Measurements from ENCODE around the gene PRKCB.

PRKCB gene

GRCh38 chr16:24052329-24053098, 216.7 kb downstream of the PRKCB start:
- DNase-seq, result no peak

DNA sequence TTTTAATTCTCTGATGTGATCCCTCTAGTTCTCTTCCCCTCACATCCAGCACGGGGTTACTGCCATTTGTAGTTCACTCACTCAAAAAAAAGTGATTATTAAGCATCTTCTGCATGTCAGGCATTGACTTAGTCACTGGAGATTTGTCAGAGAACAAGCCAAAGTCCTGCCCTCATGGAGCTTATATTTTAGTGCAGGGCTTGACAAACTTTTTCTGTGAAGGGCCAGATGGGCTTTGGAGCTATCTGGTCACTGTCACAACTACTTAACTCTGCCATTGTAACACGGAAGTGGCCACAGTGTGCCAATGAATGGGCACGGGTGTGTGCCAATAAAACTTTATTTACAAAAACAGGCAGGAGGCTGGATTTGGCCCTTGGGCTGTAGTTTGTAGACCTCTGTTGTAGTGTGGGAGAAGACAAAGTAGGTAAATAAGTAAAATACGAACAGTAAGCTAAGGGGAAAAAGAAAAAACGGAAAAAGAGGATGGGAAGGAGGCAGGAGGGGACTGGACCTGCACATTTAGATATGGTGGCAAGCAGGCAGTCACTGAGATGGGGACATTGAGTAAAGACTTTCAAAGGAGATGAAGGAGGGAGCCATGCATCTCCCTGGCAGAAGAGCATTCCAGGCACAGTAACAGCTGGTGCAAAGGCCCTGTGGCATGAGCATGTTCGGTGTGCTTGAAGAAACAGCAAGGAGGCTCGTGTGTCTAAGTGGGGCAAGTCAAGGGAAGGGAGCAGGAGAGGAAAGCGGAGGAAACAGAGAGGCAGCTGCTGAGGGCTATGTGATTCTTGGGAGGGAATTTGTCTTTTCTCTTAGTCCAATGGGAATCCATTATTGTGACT, 217.5 kb downstream of the PRKCB start:
- DNase-seq, result no peak

GRCh38 chr16:24054741-24055491, 219.1 kb downstream of the PRKCB start:
- no peak for DNase-seq

GRCh38 chr16:24062270-24062817, 226.6 kb downstream of the PRKCB start:
- DNase-seq, result no peak

GRCh38 chr16:24069036-24069590, 233.3 kb downstream of the PRKCB start:
- DNase-seq, result no peak

DNA sequence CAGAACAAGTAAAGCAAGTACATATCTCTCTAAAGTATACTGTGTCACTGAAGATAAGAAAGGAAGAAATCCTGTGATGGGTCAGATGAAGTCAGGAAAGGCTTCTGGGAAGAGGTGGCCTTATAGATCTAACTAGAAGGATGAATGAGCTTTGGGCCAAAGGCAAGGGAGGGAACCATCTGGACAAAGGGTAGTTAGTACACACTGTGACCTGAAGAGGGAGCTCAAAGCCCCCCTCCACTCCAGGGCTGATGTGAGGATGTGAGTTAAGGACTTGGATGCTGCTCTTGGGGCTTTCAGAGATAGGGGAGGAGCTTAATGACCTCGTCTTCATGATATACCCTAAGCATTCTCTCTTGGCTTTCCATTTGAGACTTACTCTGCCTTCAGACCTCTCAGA, 235.1 kb downstream of the PRKCB start:
- peak; percentile 4 for DNase-seq

GRCh38 chr16:24071666-24072360, 236.0 kb downstream of the PRKCB start:
- DNase-seq, result no peak

DNA sequence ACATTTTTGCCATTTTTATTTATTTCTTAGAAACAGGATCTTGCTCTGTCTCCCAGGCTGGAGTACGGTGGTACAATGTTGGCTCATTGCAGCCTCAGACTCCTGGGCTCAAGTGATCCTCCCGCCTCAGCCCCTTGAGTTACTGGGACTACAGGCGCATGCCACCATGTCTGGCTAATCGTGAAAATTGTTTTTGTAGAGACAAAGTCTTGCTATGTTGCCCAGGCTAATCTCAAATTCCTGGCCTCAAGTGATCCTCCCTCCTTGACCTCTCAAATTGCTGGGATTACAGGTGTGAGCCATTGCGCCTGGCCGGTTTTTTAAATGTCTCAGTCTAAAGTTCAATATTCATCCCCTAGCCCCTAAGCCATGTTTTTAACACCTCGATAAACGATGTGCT, 237.5 kb downstream of the PRKCB start:
- no peak for DNase-seq

GRCh38 chr16:24074574-24074973, 238.8 kb downstream of the PRKCB start:
- no peak for DNase-seq

DNA sequence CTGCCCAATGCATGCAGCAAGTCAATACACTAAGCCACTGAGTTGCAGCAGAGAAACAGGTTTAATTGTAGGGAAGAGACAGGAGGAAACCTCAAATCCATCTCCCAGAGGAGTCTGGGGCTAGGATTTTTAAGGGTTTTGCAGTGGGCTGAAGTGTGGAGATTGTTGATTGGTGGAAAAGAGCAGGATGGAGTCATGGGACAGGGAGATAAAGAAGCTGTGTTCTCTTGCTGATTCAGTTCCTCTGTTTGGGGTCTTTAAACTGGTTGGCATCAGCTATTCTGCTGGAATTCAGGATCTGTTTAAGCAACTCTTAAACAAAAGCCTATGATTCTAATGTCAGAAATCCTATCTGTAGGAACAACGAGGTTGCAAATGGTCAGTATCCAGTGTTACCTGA, 239.5 kb downstream of the PRKCB start:
- no peak for DNase-seq

DNA sequence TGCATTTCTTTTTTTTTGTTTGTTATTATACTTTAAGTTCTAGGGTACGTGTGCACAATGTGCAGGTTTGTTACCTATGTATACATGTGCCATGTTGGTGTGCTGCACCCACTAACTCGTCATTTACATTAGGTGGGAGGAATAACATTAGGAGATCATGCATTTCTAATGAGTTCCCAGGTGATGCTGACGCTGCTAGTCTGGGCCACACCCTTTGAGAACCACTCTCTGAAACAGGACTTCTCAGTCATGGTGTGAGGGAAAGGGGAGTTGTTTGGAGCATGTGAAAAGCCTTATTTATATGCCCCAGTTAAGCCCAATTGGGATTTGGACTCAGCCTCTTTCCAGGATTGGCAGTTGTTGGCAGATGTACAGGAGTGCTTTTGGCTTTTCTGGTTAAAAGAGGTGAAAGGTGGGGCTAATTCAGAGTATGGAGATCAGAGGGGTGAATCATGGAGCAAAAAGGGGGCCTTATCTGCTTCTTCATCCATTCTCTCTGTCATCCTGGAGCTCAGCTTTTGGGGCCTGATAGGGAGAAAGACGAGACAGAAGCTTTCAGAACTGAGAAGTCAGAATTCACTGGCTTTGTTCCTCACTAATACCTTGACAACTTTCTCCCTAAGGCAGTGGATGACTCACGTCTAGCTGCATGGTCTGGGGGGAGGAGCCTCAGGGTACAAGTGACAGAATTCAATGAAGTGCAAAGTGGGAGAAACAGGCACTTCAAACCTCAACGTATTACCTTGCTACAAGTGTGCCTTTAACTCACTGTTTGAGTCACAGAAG, 240.3 kb downstream of the PRKCB start:
- DNase-seq, result no peak

- DNase-seq, result no peak
These were observed 241.5 kb downstream of the PRKCB start for GRCh38 chr16:24077292-24077691.

GRCh38 chr16:24077966-24078365, 242.2 kb downstream of the PRKCB start:
- DNase-seq, result no peak

- DNase-seq, result no peak
These were observed 249.9 kb downstream of the PRKCB start for GRCh38 chr16:24085666-24086065.

GRCh38 chr16:24087891-24088410, 252.2 kb downstream of the PRKCB start:
- DNase-seq, result no peak

- DNase-seq, result no peak
These were observed 253.0 kb downstream of the PRKCB start for GRCh38 chr16:24088767-24089166.

GRCh38 chr16:24091125-24091524, 255.3 kb downstream of the PRKCB start:
- DNase-seq, result no peak

DNA sequence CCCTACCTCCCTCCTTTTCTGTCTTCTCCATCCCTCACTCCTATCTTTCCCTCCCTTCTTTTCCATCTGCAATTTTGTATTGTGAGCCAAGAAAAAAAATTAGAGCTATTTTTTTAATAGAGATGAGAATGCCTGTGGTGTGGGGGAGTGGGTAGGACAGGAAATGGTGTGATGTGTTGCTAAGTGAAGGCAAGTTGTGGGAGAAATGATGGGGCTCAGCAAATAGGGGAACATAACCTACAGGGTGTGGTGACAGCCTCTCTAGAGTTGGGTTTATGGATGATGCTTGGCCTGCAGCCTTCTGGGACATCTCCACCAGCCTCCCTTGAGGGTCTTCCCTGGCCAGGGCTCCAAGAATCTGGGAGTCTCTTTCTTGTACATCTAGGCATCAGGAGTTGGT, 257.3 kb downstream of the PRKCB start:
- no peak for DNase-seq

GRCh38 chr16:24094660-24095059, 258.9 kb downstream of the PRKCB start:
- DNase-seq, result no peak

GRCh38 chr16:24098896-24099295, 263.1 kb downstream of the PRKCB start:
- no peak for DNase-seq

DNA sequence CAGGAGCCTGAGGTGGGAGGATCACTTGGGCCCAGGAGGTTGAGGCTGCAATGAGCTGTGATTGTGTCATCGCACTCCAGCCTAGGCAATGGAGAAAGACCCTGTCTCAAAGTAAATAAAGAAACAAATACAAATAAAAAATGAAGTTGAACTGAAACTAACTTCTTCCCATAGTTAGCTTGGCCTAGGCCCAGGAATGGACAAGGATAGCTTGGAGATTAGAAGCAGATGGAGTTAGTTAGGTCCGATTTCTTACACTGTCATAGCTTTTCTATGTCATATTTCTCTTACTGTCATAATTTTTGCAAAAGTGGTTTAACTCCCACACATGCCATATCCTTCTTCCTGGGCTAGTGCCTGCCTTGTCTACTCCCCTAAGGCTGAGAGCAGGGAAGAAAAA, 265.6 kb downstream of the PRKCB start:
- DNase-seq, result no peak

All from midbrain (tissue), 1 donor.